ENCODE data around the gene LHX2. TPM values are rescaled to one million over a fixed set of nuclear protein-coding genes. Genes with fewer than 3 reads are reported as not detected.
"Not testable (repeated sequence)": the region's sequence is repeated elsewhere in the genome, so short reads cannot be mapped to it uniquely, and the experiment has no call there.

The LHX2 gene
- total and polyA plus RNA-seq, 2 donors, result 0.19 to 0.57 TPM

- 84% methylated on average over 4 of the region's 9 CpGs for WGBS
- not testable (repeated sequence) for DNase-seq (ENCODE audit: low read depth in 6 of 9, low spot score in 9 of 9); H3K9me3 ChIP-seq (ENCODE audit: control insufficient read depth in 2 of 2, insufficient read depth in 1 of 2, low read length in 1 of 2); H3K27ac ChIP-seq (ENCODE audit: low read depth in 1 of 2, low read length in 1 of 2); H3K4me1 ChIP-seq (ENCODE audit: control insufficient read depth in 2 of 2, insufficient read depth in 2 of 2, low read length in 2 of 2); H3K4me3 ChIP-seq (ENCODE audit: low read length in 2 of 2); H3K36me3 ChIP-seq (ENCODE audit: control insufficient read depth in 2 of 2, insufficient read depth in 2 of 2, low read length in 1 of 2)
- peaks cover 3 to 21% of the 10 kb centered on the region in 2 donors for H3K27me3 ChIP-seq (ENCODE audit: control insufficient read depth in 2 of 2, insufficient read depth in 1 of 2, low read length in 1 of 2)
These were observed 35.0 kb upstream of the LHX2 start for GRCh38 chr9:123976579-123976978.

DNA sequence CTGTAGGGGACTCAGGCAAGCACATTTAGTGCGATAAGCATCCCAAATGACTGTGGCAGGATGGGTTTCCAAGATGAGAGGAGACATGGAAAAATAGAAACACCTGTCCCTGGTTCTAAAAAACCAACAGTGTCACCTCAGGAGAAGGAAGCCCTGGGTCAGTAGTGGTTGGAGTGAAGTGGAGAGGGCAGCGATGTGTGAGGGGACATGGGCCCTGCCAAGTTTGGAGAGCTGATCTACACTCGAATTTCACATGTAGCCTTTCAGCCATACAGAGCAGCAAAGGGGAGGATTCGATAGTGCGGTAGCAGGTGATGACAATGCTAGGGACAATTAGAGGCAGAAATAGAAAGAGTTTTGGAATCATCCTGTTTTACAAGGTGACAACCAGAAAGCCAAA is 32.6 kb upstream of the LHX2 start:
- peaks cover 3 to 35% of the 10 kb centered on the region in 2 donors for H3K27me3 ChIP-seq (ENCODE audit: control insufficient read depth in 2 of 2, insufficient read depth in 1 of 2, low read length in 1 of 2)
- no peaks in the 10 kb centered on the region for H3K36me3 ChIP-seq (ENCODE audit: control insufficient read depth in 2 of 2, insufficient read depth in 2 of 2, low read length in 1 of 2)
- H3K27ac ChIP-seq (ENCODE audit: low read depth in 1 of 2, low read length in 1 of 2), result no peak overlapping the region
- no peak overlapping the region for H3K4me3 ChIP-seq (ENCODE audit: low read length in 2 of 2)
- WGBS, result 93% methylated on average over 4 of the region's 5 CpGs
- H3K4me1 ChIP-seq (ENCODE audit: control insufficient read depth in 2 of 2, insufficient read depth in 2 of 2, low read length in 2 of 2), result no peaks in the 10 kb centered on the region
- H3K9me3 ChIP-seq (ENCODE audit: control insufficient read depth in 2 of 2, insufficient read depth in 1 of 2, low read length in 1 of 2), result no peaks in the 10 kb centered on the region
- DNase-seq (ENCODE audit: low read depth in 6 of 9, low spot score in 9 of 9), result no peak

DNA sequence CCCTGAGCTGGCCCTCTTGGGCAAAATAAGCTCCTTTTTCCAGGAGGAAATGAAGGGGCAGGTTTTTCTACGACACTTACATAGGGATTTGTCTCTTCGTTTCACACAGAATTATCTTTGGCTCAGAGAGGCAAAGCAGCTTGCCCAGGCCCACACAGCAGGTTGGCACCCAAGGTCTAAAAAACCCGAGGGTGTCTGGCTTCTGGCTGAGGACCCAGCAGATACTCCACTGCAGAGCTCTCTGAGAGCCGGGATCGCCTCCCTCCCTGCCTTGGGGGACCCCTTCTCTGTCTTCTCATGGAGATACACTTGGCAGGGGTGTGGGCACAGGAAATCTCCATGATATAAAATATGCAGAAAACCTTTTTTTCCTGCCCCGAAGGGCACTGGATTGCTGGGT is 29.0 kb upstream of the LHX2 start:
- Histone ChIP-seq H3K4me1 (ENCODE audit: control insufficient read depth in 2 of 2, insufficient read depth in 2 of 2, low read length in 2 of 2) (no peaks in the 10 kb centered on the region), H3K27ac (ENCODE audit: low read depth in 1 of 2, low read length in 1 of 2) (no peak overlapping the region), H3K36me3 (ENCODE audit: control insufficient read depth in 2 of 2, insufficient read depth in 2 of 2, low read length in 1 of 2) (no peaks in the 10 kb centered on the region), H3K27me3 (ENCODE audit: control insufficient read depth in 2 of 2, insufficient read depth in 1 of 2, low read length in 1 of 2) (peaks cover 3 to 47% of the 10 kb centered on the region in 2 donors), H3K9me3 (ENCODE audit: control insufficient read depth in 2 of 2, insufficient read depth in 1 of 2, low read length in 1 of 2) (no peaks in the 10 kb centered on the region), H3K4me3 (ENCODE audit: low read length in 2 of 2) (no peak overlapping the region)
- no peak for DNase-seq (ENCODE audit: low read depth in 6 of 9, low spot score in 9 of 9)
- 93% methylated on average over 6 of the region's 6 CpGs for WGBS

DNA sequence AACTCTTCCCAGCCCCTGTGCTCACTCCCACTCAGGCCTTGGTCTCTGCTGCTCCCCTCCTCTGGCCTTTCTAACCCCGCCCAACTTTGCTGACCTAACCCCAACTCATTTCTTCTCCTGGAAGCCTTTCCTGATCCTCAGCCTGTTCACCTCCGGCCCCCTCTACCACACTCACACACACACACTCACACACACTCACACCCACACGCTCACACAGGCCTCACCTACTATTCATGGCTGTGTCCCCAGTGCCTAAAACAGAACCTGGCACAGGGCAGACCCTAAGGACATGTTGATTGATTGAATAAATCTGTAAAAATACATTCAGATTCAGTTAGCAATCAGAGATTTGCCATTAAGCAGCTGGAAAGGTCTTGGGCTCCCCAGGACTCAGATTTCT is 28.5 kb upstream of the LHX2 start:
- 97% methylated on average over 3 of the region's 3 CpGs for WGBS
- no peaks in the 10 kb centered on the region for H3K4me1 ChIP-seq (ENCODE audit: control insufficient read depth in 2 of 2, insufficient read depth in 2 of 2, low read length in 2 of 2)
- no peak for DNase-seq (ENCODE audit: low read depth in 6 of 9, low spot score in 9 of 9)
- no peak overlapping the region for H3K27ac ChIP-seq (ENCODE audit: low read depth in 1 of 2, low read length in 1 of 2)
- peaks cover 3 to 52% of the 10 kb centered on the region in 2 donors for H3K27me3 ChIP-seq (ENCODE audit: control insufficient read depth in 2 of 2, insufficient read depth in 1 of 2, low read length in 1 of 2)
- no peak overlapping the region for H3K4me3 ChIP-seq (ENCODE audit: low read length in 2 of 2)
- H3K36me3 ChIP-seq (ENCODE audit: control insufficient read depth in 2 of 2, insufficient read depth in 2 of 2, low read length in 1 of 2), result no peaks in the 10 kb centered on the region
- no peaks in the 10 kb centered on the region for H3K9me3 ChIP-seq (ENCODE audit: control insufficient read depth in 2 of 2, insufficient read depth in 1 of 2, low read length in 1 of 2)

- no peaks in the 10 kb centered on the region for H3K36me3 ChIP-seq (ENCODE audit: control insufficient read depth in 2 of 2, insufficient read depth in 2 of 2, low read length in 1 of 2)
- no peak for DNase-seq (ENCODE audit: low read depth in 6 of 9, low spot score in 9 of 9)
- H3K4me3 ChIP-seq (ENCODE audit: low read length in 2 of 2), result no peak overlapping the region
- no peaks in the 10 kb centered on the region for H3K9me3 ChIP-seq (ENCODE audit: control insufficient read depth in 2 of 2, insufficient read depth in 1 of 2, low read length in 1 of 2)
- H3K4me1 ChIP-seq (ENCODE audit: control insufficient read depth in 2 of 2, insufficient read depth in 2 of 2, low read length in 2 of 2), result no peaks in the 10 kb centered on the region
- 94% methylated on average over 3 of the region's 3 CpGs for WGBS
- H3K27me3 ChIP-seq (ENCODE audit: control insufficient read depth in 2 of 2, insufficient read depth in 1 of 2, low read length in 1 of 2), result peaks cover 3 to 54% of the 10 kb centered on the region in 2 donors
- no peak overlapping the region for H3K27ac ChIP-seq (ENCODE audit: low read depth in 1 of 2, low read length in 1 of 2)
These were observed 26.8 kb upstream of the LHX2 start for GRCh38 chr9:123984802-123985201.

- WGBS, result 88% methylated on average over 4 of the region's 4 CpGs
- DNase-seq (ENCODE audit: low read depth in 6 of 9, low spot score in 9 of 9), result no peak
- no peak overlapping the region for H3K4me3 ChIP-seq (ENCODE audit: low read length in 2 of 2)
- no peak overlapping the region for H3K27ac ChIP-seq (ENCODE audit: low read depth in 1 of 2, low read length in 1 of 2)
- H3K36me3 ChIP-seq (ENCODE audit: control insufficient read depth in 2 of 2, insufficient read depth in 2 of 2, low read length in 1 of 2), result no peaks in the 10 kb centered on the region
- no peaks in the 10 kb centered on the region for H3K9me3 ChIP-seq (ENCODE audit: control insufficient read depth in 2 of 2, insufficient read depth in 1 of 2, low read length in 1 of 2)
- peaks cover 2 to 51% of the 10 kb centered on the region in 2 donors for H3K27me3 ChIP-seq (ENCODE audit: control insufficient read depth in 2 of 2, insufficient read depth in 1 of 2, low read length in 1 of 2)
- no peaks in the 10 kb centered on the region for H3K4me1 ChIP-seq (ENCODE audit: control insufficient read depth in 2 of 2, insufficient read depth in 2 of 2, low read length in 2 of 2)
These were observed 25.7 kb upstream of the LHX2 start for GRCh38 chr9:123985869-123986268.

DNA sequence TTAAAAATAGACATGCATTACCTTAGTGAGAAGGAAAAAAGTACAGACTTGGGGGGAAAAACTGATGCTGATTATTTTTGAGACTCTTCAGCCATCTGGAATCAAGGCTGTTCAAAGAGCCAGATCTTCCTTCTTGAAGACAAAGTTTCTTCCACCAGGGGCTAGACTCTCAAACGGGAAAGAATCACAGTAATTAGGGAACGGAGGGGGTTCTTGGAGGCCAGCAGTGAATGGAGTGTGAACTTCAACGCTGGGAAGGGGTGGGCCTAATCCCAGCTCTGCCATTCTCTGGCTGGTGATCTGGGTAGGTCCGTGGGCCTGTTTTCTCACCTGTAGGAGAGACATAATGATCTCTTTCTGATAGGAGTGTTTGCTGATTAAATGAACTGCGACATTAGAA is 21.1 kb upstream of the LHX2 start:
- peaks cover 5 to 43% of the 10 kb centered on the region in 2 donors for H3K27me3 ChIP-seq (ENCODE audit: control insufficient read depth in 2 of 2, insufficient read depth in 1 of 2, low read length in 1 of 2)
- no peaks in the 10 kb centered on the region for H3K9me3 ChIP-seq (ENCODE audit: control insufficient read depth in 2 of 2, insufficient read depth in 1 of 2, low read length in 1 of 2)
- no peak for DNase-seq (ENCODE audit: low read depth in 6 of 9, low spot score in 9 of 9)
- H3K27ac ChIP-seq (ENCODE audit: low read depth in 1 of 2, low read length in 1 of 2), result no peak overlapping the region
- no peak overlapping the region for H3K4me3 ChIP-seq (ENCODE audit: low read length in 2 of 2)
- no peaks in the 10 kb centered on the region for H3K36me3 ChIP-seq (ENCODE audit: control insufficient read depth in 2 of 2, insufficient read depth in 2 of 2, low read length in 1 of 2)
- 51% methylated on average over 5 of the region's 5 CpGs for WGBS
- no peaks in the 10 kb centered on the region for H3K4me1 ChIP-seq (ENCODE audit: control insufficient read depth in 2 of 2, insufficient read depth in 2 of 2, low read length in 2 of 2)

GRCh38 chr9:123992679-123993078 is 18.9 kb upstream of the LHX2 start:
- H3K36me3 ChIP-seq (ENCODE audit: control insufficient read depth in 2 of 2, insufficient read depth in 2 of 2, low read length in 1 of 2); H3K9me3 ChIP-seq (ENCODE audit: control insufficient read depth in 2 of 2, insufficient read depth in 1 of 2, low read length in 1 of 2); H3K4me1 ChIP-seq (ENCODE audit: control insufficient read depth in 2 of 2, insufficient read depth in 2 of 2, low read length in 2 of 2); H3K4me3 ChIP-seq (ENCODE audit: low read length in 2 of 2); H3K27ac ChIP-seq (ENCODE audit: low read depth in 1 of 2, low read length in 1 of 2); DNase-seq (ENCODE audit: low read depth in 6 of 9, low spot score in 9 of 9): not testable (repeated sequence)
- WGBS, result 74% methylated on average over 10 of the region's 16 CpGs
- peaks cover 18 to 51% of the 10 kb centered on the region in 2 donors for H3K27me3 ChIP-seq (ENCODE audit: control insufficient read depth in 2 of 2, insufficient read depth in 1 of 2, low read length in 1 of 2)

DNA sequence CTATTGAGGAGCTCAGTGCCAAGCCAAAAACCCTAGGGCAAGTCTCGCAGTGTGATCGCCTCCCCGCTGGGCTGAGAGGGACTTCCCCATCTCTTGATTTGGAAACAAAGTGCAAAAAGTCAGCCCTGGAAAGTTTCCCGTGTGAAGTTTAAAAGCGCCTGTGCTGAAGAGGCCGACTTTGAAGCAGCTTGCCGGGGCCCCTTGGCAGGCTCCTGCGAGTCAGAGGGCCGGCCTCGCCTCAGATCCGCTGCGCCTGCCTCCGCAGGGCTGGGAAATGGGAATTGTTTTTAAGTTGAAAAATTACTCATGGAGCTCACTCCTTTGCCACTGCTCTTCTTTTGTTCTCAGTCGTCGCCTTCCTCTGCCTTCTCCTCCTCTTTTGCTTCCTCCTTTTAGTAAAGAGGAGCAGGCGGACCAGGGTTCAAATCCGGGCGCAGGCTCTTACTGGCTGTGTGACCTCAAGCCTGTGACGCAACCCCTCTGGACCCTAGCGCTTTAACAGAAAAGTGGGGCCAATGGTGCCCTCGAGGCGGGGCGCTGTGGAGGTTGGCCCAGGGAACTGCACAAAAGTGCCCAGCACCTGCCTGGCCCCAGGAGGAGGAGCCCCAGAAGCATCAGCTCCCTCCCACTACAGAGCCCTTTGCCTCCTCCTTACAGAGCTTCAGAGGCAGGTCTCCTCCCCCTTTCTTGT is 14.7 kb upstream of the LHX2 start:
- Histone ChIP-seq H3K9me3 (ENCODE audit: control insufficient read depth in 2 of 2, insufficient read depth in 1 of 2, low read length in 1 of 2) (no peaks in the 10 kb centered on the region), H3K4me3 (ENCODE audit: low read length in 2 of 2) (no peak overlapping the region), H3K4me1 (ENCODE audit: control insufficient read depth in 2 of 2, insufficient read depth in 2 of 2, low read length in 2 of 2) (peaks cover 0 to 23% of the 10 kb centered on the region in 2 donors), H3K27me3 (ENCODE audit: control insufficient read depth in 2 of 2, insufficient read depth in 1 of 2, low read length in 1 of 2) (peaks cover 51 to 70% of the 10 kb centered on the region in 2 donors), H3K27ac (ENCODE audit: low read depth in 1 of 2, low read length in 1 of 2) (no peak overlapping the region), H3K36me3 (ENCODE audit: control insufficient read depth in 2 of 2, insufficient read depth in 2 of 2, low read length in 1 of 2) (no peaks in the 10 kb centered on the region)
- 13% methylated on average over 23 of the region's 23 CpGs for WGBS
- peak in 1 of 9 donors; percentile 45 for DNase-seq (ENCODE audit: low read depth in 6 of 9, low spot score in 9 of 9)

Data from thymus (tissue), 11 donors.